ENCODE results near the gene TPRG1L. TPM values are rescaled to one million over a fixed set of nuclear protein-coding genes. Genes with fewer than 3 reads are reported as not detected.

The TPRG1L gene
- total RNA-seq, 1 donor from 2014 or later: 54.0 TPM

DNA sequence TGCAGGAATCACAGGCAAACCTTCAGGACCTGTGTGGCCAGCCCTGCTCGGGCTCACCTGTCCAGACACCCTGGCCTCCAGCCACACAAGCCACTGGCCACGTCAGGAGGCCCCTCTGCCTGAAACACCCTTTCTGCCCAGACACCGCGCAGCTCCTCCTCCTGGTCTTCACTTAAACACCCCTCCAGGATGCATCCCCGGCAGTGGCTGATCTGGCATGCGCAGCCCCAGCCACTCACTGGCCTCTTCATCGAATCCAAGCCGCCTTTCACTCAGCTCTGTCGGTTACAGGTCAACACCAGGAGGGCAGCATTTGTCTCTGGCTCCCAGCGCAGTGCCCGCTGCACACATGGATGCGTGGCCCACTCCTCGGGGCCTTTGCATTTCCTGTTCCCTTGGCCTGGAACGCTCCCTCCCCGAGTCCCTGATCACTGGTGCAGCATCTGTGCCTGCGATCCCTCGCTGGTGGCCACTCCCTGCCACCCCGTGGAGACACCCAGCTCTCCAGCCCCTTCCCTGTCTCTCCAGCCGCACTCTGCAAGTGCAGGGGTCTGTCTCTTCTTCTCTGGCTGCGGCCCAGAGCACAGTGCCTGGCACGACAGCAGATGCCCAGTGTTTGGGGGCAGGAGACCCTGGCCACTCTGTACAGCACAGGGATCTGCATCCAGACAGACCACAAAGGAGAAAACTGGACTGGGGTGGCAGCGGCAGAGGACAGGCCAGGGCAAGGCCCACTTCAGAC lies 9.4 kb downstream of the TPRG1L start:
- DNase-seq: no peak
- Histone ChIP-seq H3K9me3 (replicated peaks) (no peaks in the 10 kb centered on the region), H3K36me3 (peaks cover 98% of the 10 kb centered on the region)

DNA sequence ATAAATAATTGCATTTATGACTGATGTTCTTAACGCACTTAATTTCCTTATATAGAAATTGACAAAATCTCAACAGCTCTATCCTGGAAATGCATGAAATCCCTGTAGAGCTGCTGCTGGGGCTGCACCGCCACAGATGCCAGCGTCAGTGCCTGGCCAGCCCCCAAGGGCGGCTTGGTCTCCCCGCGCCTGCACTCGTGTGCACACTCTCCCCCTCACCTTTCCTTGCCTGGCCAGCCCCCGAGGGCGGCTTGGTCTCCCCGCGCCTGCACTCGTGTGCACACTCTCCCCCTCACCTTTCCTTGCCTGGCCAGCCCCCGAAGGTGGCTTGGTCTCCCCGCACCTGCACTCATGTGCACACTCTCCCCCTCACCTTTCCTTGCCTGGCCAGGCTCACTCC lies 11.3 kb downstream of the TPRG1L start:
- no peak overlapping the region for H3K27ac ChIP-seq (replicated peaks)
- peaks cover 100% of the 10 kb centered on the region for H3K36me3 ChIP-seq
- H3K4me3 ChIP-seq: no peak overlapping the region
- TF ChIP-seq, protein P1, sequence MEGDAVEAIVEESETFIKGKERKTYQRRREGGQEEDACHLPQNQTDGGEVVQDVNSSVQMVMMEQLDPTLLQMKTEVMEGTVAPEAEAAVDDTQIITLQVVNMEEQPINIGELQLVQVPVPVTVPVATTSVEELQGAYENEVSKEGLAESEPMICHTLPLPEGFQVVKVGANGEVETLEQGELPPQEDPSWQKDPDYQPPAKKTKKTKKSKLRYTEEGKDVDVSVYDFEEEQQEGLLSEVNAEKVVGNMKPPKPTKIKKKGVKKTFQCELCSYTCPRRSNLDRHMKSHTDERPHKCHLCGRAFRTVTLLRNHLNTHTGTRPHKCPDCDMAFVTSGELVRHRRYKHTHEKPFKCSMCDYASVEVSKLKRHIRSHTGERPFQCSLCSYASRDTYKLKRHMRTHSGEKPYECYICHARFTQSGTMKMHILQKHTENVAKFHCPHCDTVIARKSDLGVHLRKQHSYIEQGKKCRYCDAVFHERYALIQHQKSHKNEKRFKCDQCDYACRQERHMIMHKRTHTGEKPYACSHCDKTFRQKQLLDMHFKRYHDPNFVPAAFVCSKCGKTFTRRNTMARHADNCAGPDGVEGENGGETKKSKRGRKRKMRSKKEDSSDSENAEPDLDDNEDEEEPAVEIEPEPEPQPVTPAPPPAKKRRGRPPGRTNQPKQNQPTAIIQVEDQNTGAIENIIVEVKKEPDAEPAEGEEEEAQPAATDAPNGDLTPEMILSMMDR (IDR thresholded peaks at IDR 0.05; ENCODE audit: borderline replicate concordance): no peak
- no peaks in the 10 kb centered on the region for H3K27me3 ChIP-seq (ENCODE audit: low read depth)
- DNase-seq: no peak
- intact Hi-C loops (cut with micrococcal nuclease): no loop called here
- no peaks in the 10 kb centered on the region for H3K9me3 ChIP-seq (replicated peaks)
- H3K4me1 ChIP-seq: no peaks in the 10 kb centered on the region

More for the DNA sequence above, 9.4 kb downstream of the TPRG1L start:
- H3K4me1 ChIP-seq: no peaks in the 10 kb centered on the region
- intact Hi-C loops (cut with micrococcal nuclease): no loop called here
- no peak overlapping the region for H3K27ac ChIP-seq (replicated peaks)
- TF ChIP-seq, protein P1 (IDR thresholded peaks at IDR 0.05; ENCODE audit: borderline replicate concordance): no peak
- no peaks in the 10 kb centered on the region for H3K27me3 ChIP-seq (ENCODE audit: low read depth)
- no peak overlapping the region for H3K4me3 ChIP-seq

GRCh38 chr1:3636531-3636930 lies 11.7 kb downstream of the TPRG1L start:
- peaks cover 99% of the 10 kb centered on the region for H3K36me3 ChIP-seq
- H3K4me1 ChIP-seq: no peaks in the 10 kb centered on the region
- no peak overlapping the region for H3K4me3 ChIP-seq
- H3K27me3 ChIP-seq (ENCODE audit: low read depth): no peaks in the 10 kb centered on the region
- no peak for DNase-seq
- H3K9me3 ChIP-seq (replicated peaks): no peaks in the 10 kb centered on the region
- intact Hi-C loops (cut with micrococcal nuclease): no loop called here
- no peak overlapping the region for H3K27ac ChIP-seq (replicated peaks)
- TF ChIP-seq, protein P1 (IDR thresholded peaks at IDR 0.05; ENCODE audit: borderline replicate concordance): no peak

DNA sequence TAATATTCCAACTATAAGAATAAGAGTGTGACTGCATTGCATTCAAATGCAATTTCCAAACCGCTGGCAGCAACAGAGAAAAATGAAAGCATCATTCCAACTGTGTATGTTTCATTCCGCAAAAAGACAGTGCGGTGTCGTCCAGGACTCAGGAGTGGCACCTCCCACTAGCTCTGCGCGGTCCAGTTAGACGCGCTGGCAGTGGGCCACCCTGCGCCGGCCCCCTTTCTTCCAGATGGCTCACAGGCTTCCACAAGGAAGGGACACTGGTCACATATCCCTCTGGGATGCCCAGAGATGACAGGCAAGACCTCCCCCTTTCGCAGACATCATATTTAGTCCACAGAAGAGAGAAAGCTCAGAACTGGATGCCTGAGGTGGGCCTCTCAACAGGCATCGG lies 13.2 kb downstream of the TPRG1L start:
- TF ChIP-seq, protein P1 (IDR thresholded peaks at IDR 0.05; ENCODE audit: borderline replicate concordance): no peak
- DNase-seq: peak; percentile 1
- Histone ChIP-seq H3K4me1 (no peaks in the 10 kb centered on the region), H3K9me3 (replicated peaks) (no peaks in the 10 kb centered on the region), H3K27me3 (ENCODE audit: low read depth) (no peaks in the 10 kb centered on the region), H3K36me3 (peaks cover 89% of the 10 kb centered on the region), H3K27ac (replicated peaks) (no peak overlapping the region), H3K4me3 (no peak overlapping the region)
- intact Hi-C loops (cut with micrococcal nuclease): no loop called here

- Histone ChIP-seq H3K4me1 (no peaks in the 10 kb centered on the region), H3K27me3 (ENCODE audit: low read depth) (no peaks in the 10 kb centered on the region), H3K4me3 (no peak overlapping the region), H3K36me3 (peaks cover 86% of the 10 kb centered on the region), H3K9me3 (replicated peaks) (no peaks in the 10 kb centered on the region), H3K27ac (replicated peaks) (no peak overlapping the region)
- intact Hi-C loops (cut with micrococcal nuclease): no loop called here
- DNase-seq: peak; percentile 2
- TF ChIP-seq, protein P1 (IDR thresholded peaks at IDR 0.05; ENCODE audit: borderline replicate concordance): no peak
Observed at GRCh38 chr1:3638676-3639075, 13.9 kb downstream of the TPRG1L start.
